ENCODE results near the gene SIN3B.

- TF ChIP-seq CTCF (IDR thresholded peaks at IDR 0.05; ENCODE audit: low read length), result no peak
- no peak for TF ChIP-seq EZH2 (IDR thresholded peaks at IDR 0.05; ENCODE audit: borderline replicate concordance, low read length)
Measured at GRCh38 chr19:16882146-16882545, 52.9 kb downstream of the SIN3B start.
